LNCAP (cell line): ENCODE data around the gene TRMT1.

Source experiments
- CTCF ChIP-seq: fragments of 450-650 bp; IDR thresholded peaks from 2 replicates; pipeline ENCODE4 v1.5.1; 2017; ENCODE audit warnings: mild to moderate bottlenecking

TRMT1 gene

GRCh38 chr19:13102666-13103580, 13.6 kb downstream of the TRMT1 start, which contains the start of gene LYL1:
Gene LYL1, minus strand, starts transcription at chr19:13102858. Its CDS starts 1,687 bp downstream, at chr19:13101171.
- no peak for TF ChIP-seq CTCF

GRCh38 chr19:13102416-13102665, 14.2 kb downstream of the TRMT1 start:
- no peak for TF ChIP-seq CTCF

- no peak for TF ChIP-seq CTCF
Observed at GRCh38 chr19:13101590-13102415, 14.7 kb downstream of the TRMT1 start.

- TF ChIP-seq CTCF = no peak
Observed at GRCh38 chr19:13100841-13101589, 15.5 kb downstream of the TRMT1 start.

- no peak for TF ChIP-seq CTCF
Observed at GRCh38 chr19:13100031-13100588, 16.4 kb downstream of the TRMT1 start.

GRCh38 chr19:13099073-13099999, 17.2 kb downstream of the TRMT1 start:
- TF ChIP-seq CTCF = no peak
